Body of pancreas (tissue), 4 donors: ENCODE data around the gene MMP11. TPM values are rescaled to one million over a fixed set of nuclear protein-coding genes. Genes with fewer than 3 reads are reported as not detected.

Experiments used
- ATAC-seq: fragments of 150-250 bp; one replicate; pipeline ENCODE4 v1.9.1; 2016
- DNase-seq, 4 donors: peaks; one replicate each; pipeline ENCODE4 v3.0.0-alpha.2; 2019
- H3K27ac ChIP-seq, 4 donors: fragments of 200-600 bp; sonication (generic); 1 replicate in 3 of 4; 2 replicates in 1 of 4; pipeline versions ENCODE4 v1.5.1 to v1.6.1; 2016 to 2019; ENCODE audit warnings: mild to moderate bottlenecking in 1 of 4, mixed read lengths in 1 of 4, moderate library complexity in 1 of 4
- H3K27me3 ChIP-seq, 2 donors: fragments of 200-600 bp; sonication (generic); one replicate each; pipeline ENCODE4 v1.6.0; 2016; ENCODE audit warnings: mild to moderate bottlenecking in 1 of 2
- H3K36me3 ChIP-seq, 2 donors: fragments of 200-600 bp; sonication (generic); replicated peaks in 1 of 2; 2 replicates each; pipeline ENCODE4 v1.5.1; 2016; ENCODE audit warnings: low read depth in 2 of 2; ENCODE audit not compliant: insufficient read depth in 1 of 2
- H3K4me1 ChIP-seq: fragments of 200-600 bp; sonication (generic); one replicate; pipeline ENCODE4 v1.6.0; 2016
- H3K4me3 ChIP-seq, 2 donors: fragments of 200-600 bp; sonication (generic); 1 replicate in 1 of 2; 2 replicates in 1 of 2; pipeline ENCODE4 v1.5.1; 2016 to 2019
- H3K9me3 ChIP-seq, 3 donors: fragments of 200-600 bp; sonication (generic); 1 replicate in 2 of 3; 2 replicates in 1 of 3; pipeline ENCODE4 v1.5.1; 2016
- POLR2A ChIP-seq, 3 donors: fragments of 450-650 bp; IDR thresholded peaks; one replicate each; pipeline ENCODE4 v1.6.1; 2016; ENCODE audit warnings: antibody characterized with exemption in 3 of 3, mild to moderate bottlenecking in 2 of 3
- WGBS, 2 donors: methylation state at CpG; one replicate each; pipeline ENCODE4 v1.1.5; 2017; 5-methylcytosine and 5-hydroxymethylcytosine counted together
- intact Hi-C: fragments of 100-400 bp; cut with DNase I; formaldehyde crosslinking; loops from one replicate; pipeline ENCODE4 v1.15.1; 2023
- total RNA-seq, 2 donors: library from RNA; depleted of rRNA; stranded (reverse); fragments of >200 nt; gene quantifications; one replicate each; pipeline ENCODE4 v1.1.0, GENCODE V29; 2016
- TF ChIP-seq, protein P1 (sequence below), 7 experiments: fragments of 450-650 bp in 4 of 7; fragments of 200-600 bp in 3 of 7; sonication (generic) in 3 of 7; IDR thresholded peaks; one replicate each; pipeline ENCODE4 v1.5.1; 2016 to 2019; ENCODE audit warnings: antibody characterized with exemption in 7 of 7

Gene MMP11
- total RNA-seq, 2 donors from 2014 or later, result 1.0 to 2.0 TPM

DNA sequence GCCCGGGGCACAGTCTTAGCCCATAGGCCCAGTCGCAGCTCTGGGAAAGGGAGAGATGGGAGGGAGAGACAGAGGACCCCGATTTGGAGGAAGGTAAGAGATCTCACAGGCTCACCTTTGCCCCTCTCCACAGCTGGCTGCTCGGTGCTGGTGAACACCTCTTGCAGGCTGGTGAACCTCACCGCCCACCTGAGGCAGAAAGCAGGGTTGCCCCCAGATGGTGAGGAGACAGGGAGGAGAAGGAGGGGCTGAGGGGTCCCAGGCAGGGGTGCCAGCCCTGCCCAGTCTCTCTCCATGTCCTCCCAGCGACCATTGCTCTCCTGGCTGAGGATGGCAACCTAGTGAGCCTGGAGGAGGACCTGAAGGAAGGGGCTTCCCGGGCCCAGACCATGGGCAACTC, 8.7 kb upstream of the MMP11 start:
- no peak for TF ChIP-seq POLR2A (IDR thresholded peaks at IDR 0.05)
- TF ChIP-seq, protein P1, sequence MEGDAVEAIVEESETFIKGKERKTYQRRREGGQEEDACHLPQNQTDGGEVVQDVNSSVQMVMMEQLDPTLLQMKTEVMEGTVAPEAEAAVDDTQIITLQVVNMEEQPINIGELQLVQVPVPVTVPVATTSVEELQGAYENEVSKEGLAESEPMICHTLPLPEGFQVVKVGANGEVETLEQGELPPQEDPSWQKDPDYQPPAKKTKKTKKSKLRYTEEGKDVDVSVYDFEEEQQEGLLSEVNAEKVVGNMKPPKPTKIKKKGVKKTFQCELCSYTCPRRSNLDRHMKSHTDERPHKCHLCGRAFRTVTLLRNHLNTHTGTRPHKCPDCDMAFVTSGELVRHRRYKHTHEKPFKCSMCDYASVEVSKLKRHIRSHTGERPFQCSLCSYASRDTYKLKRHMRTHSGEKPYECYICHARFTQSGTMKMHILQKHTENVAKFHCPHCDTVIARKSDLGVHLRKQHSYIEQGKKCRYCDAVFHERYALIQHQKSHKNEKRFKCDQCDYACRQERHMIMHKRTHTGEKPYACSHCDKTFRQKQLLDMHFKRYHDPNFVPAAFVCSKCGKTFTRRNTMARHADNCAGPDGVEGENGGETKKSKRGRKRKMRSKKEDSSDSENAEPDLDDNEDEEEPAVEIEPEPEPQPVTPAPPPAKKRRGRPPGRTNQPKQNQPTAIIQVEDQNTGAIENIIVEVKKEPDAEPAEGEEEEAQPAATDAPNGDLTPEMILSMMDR (IDR thresholded peaks at IDR 0.05), result no peak
- H3K27me3 ChIP-seq, result no peaks in the 10 kb centered on the region
- no peaks in the 10 kb centered on the region for H3K9me3 ChIP-seq
- DNase-seq, result no peak
- H3K4me3 ChIP-seq, result no peak overlapping the region
- ATAC-seq, result no peak
- H3K4me1 ChIP-seq, result peaks cover 22% of the 10 kb centered on the region
- no peaks in the 10 kb centered on the region for H3K36me3 ChIP-seq
- 74 to 82% methylated on average over 2 to 7 of the region's 7 CpGs for WGBS, 2 donors
- intact Hi-C loops, result loop anchor here (5.0 kb wide), 1 partner anchor 83 kb away; no protein-coding TSS in a partner anchor
- no peak overlapping the region for H3K27ac ChIP-seq

DNA sequence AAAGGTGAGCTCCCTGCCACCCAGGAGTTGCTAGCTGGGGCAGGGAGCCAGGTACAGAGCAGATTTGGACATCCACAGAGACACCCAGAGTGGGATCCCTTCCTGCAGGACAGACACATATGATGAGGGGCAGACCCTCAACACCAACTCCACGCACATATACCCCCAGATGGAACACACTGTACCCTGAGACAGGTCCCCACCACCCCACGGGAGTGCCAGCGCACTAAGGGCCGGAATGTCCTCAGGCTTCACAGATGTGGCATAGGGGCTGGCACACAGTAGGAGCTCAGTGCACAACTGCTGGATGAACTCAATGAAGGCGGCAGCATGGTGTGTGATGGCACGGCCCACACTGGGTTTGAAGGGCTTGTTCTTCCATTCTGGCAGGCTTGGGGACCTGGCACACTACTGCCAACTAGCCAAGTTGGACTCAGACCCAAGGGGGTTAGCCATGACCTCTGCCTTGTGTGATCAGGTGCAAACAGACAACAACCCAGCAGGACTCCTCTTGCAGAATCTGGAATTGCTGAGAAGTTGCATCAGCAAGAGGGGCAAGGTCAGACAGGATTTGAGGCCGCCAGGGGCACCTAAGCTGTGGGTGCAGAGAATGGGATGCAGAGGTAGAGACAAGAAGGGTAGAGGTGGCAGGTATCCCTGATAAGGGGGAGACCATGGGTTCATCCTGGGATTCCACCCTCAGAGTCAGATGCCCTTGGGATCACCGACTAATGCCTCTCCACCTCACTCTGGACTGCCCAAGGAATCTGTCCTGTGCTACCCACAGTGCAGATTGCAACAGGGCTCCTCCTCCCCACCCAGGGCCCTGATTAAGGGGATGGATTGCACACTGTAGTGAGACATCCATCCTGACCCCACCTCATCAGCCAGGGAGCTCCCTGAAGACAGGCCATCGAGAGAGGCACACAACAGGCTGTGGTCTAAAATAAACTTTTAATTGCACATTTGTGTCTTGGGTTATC, 7.5 kb upstream of the MMP11 start:
- H3K4me3 ChIP-seq, result no peak overlapping the region
- no peaks in the 10 kb centered on the region for H3K27me3 ChIP-seq
- no peaks in the 10 kb centered on the region for H3K9me3 ChIP-seq
- H3K36me3 ChIP-seq, result no peaks in the 10 kb centered on the region
- no peak overlapping the region for H3K27ac ChIP-seq
- no peak for DNase-seq
- peaks cover 25% of the 10 kb centered on the region for H3K4me1 ChIP-seq
- no peak for ATAC-seq
- intact Hi-C loops, result loop anchor here (5.0 kb wide), 1 partner anchor 82 kb away; no protein-coding TSS in a partner anchor
- 79 to 84% methylated on average over 3 to 8 of the region's 9 CpGs for WGBS, 2 donors
- TF ChIP-seq, protein P1 (IDR thresholded peaks at IDR 0.05), result no peak
- TF ChIP-seq POLR2A (IDR thresholded peaks at IDR 0.05), result no peak

DNA sequence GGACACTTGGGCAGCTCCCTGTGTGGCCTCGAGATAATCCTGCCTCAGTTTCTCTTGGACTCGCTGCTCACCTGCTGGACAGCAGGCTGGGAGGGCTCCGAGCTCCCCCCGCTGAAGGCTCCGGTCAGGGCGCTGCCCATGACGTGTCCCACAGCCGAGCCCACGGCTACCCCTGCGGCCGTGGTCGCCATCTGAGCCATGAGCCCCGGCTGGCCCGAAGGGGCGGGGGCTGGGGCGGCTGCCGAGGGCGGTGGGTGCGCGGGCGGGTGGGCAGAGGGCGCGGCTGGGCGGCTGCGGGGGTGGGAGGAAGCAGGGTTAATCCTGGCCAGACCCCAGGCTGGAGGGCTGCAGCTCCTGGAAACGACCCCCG, 5.4 kb upstream of the MMP11 start:
- DNase-seq, result no peak
- Histone ChIP-seq H3K27ac (peak overlapping the region; percentile 74 to 86 (median 82)), H3K36me3 (no peaks in the 10 kb centered on the region), H3K27me3 (no peaks in the 10 kb centered on the region), H3K4me3 (peak overlapping the region; percentile 57 to 80), H3K9me3 (no peaks in the 10 kb centered on the region), H3K4me1 (peaks cover 36% of the 10 kb centered on the region)
- intact Hi-C loops, result no loop called here
- peak; percentile 3 for ATAC-seq
- 4% methylated on average over 22 of the region's 27 CpGs; no CpG with 5 or more reads in 1 of the 2 donors for WGBS, 2 donors
- TF ChIP-seq POLR2A (IDR thresholded peaks at IDR 0.05), result no peak
- TF ChIP-seq, protein P1 (IDR thresholded peaks at IDR 0.05), result no peak

DNA sequence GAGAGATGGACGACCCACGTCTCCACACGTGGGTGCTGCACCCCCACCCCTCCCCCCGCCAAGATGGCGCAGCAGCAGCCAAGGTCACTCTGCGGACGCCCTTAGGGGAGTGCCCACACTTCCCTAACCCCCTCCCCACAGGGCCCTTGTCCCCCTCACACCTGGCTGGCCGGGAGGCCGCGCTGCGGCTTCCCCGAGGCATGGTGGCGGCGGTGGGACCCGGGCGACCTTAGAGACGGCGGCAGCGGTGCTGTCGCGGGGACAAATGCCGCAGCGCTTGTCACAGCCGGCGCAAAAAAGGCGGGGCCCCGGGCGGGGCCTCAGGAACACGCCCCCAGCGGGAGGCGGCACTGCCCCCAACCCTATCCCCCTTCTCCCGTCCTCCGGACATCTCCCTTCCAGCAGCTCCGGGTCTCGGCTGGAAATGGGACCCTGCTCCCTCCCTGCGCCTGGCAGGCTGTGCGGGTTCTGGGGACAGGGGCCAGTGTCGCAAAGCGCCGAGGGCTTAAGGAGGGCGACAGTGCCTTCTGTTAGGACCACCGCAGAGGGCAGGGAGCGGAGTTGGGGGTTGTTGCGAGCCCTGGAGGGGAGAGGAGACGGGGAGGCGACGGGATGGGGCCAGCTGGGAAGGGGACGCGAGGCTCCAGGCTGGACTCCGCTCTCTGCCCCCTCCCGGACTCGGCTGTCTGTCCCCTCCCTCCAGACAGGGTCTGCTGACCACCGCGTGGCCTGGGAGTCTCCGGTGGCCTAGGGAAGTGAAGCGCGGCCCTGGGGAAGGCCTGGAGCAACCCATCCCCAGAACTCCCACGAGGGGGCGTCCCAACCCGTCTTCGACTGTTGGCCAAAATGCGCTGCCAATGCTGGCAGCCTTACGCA, 4.7 kb upstream of the MMP11 start, which contains the start of gene CHCHD10:
Gene CHCHD10 (minus strand): TSS at position 300 of the 876 bp plus-strand sequence. CDS start 98 bp downstream, at position 202.
- WGBS, 2 donors, result 0 to 1% methylated on average over 21 to 63 of the region's 63 CpGs
- TF ChIP-seq, protein P1 (IDR thresholded peaks at IDR 0.05), result peak; percentile 58 to 79 (median 73)
- peak; percentile 72 to 82 (median 81) for TF ChIP-seq POLR2A (IDR thresholded peaks at IDR 0.05)
- DNase-seq (peak; percentile 84 to 90 (median 84)), ATAC-seq (peak; percentile 83)
- Histone ChIP-seq H3K9me3 (no peaks in the 10 kb centered on the region), H3K27me3 (no peaks in the 10 kb centered on the region), H3K27ac (peak within 1 kb of the TSS; percentile 74 to 86 (median 82)), H3K4me3 (peak within 1 kb of the TSS; percentile 57 to 80), H3K36me3 (no peaks in the 10 kb centered on the region), H3K4me1 (peaks cover 40% of the 10 kb centered on the region)
- intact Hi-C loops, result no loop called here
